IMR-90 (cell line): ENCODE data around the gene CASK. TPM values are rescaled to one million over a fixed set of nuclear protein-coding genes. Genes with fewer than 3 reads are reported as not detected.

ENCODE experiments used
- ATAC-seq: fragments of 200-7000 bp; cut with Tn5 transposase; 2 replicates; pipeline ENCODE4 v1.9.1; 2020; ENCODE audit warnings: low read depth, mild to moderate bottlenecking, moderate library complexity
- BruUV-seq: library from RNA; stranded (reverse); fragments of 400-500 nt; replicated peaks from 2 replicates; lab custom pipeline; 2021; lab: Mats Ljungman, UMichigan
- CTCF ChIA-PET: fragments of 300-600 bp; formaldehyde crosslinking; extraction: SDS; loops from one replicate; lab custom pipeline; 2021; ENCODE audit warnings: antibody characterized with exemption; lab: Yijun Ruan, JAX
- POLR2A ChIA-PET: fragments of 300-600 bp; sonication (Branson Sonifier 250); formaldehyde crosslinking; loops from one replicate; lab custom pipeline; 2022; ENCODE audit warnings: antibody characterized with exemption; ENCODE audit not compliant: unreplicated experiment; lab: Charles Lee
- DNase-seq: peaks from one replicate; pipeline ENCODE4 v3.0.0; 2013
- H2AFZ ChIP-seq: replicated peaks from 2 replicates; pipeline ENCODE3; 2013; ENCODE audit warnings: low read length, mild to moderate bottlenecking; ENCODE audit not compliant: poor library complexity
- H2AK5ac ChIP-seq: 2 replicates; pipeline ENCODE4 v1.6.1; 2013; ENCODE audit warnings: low read depth, low read length, inconsistent platforms
- H2AK9ac ChIP-seq: replicated peaks from 2 replicates; pipeline ENCODE3; 2013; ENCODE audit warnings: mild to moderate bottlenecking, low read depth, low read length, moderate library complexity; ENCODE audit not compliant: poor library complexity
- H2BK120ac ChIP-seq: 2 replicates; pipeline ENCODE4 v1.6.1; 2013; ENCODE audit warnings: low read depth, low read length, inconsistent platforms
- H2BK15ac ChIP-seq: 3 replicates; pipeline ENCODE4 v1.6.1; 2013; ENCODE audit warnings: low read depth, low read length, inconsistent platforms
- H2BK20ac ChIP-seq: 2 replicates; pipeline ENCODE4 v1.6.1; 2013; ENCODE audit warnings: low read depth, mild to moderate bottlenecking, inconsistent platforms, low read length, moderate library complexity
- H2BK5ac ChIP-seq: 2 replicates; pipeline ENCODE4 v1.6.1; 2013; ENCODE audit warnings: mild to moderate bottlenecking, low read depth, low read length, inconsistent platforms; ENCODE audit not compliant: poor library complexity, severe bottlenecking
- H3K14ac ChIP-seq: replicated peaks from 2 replicates; pipeline ENCODE4 v1.6.1; 2013; ENCODE audit warnings: low read depth, low read length, inconsistent platforms
- H3K18ac ChIP-seq: 2 replicates; pipeline ENCODE4 v1.6.1; 2013; ENCODE audit warnings: low read depth, low read length, control low read depth
- H3K23ac ChIP-seq: 2 replicates; pipeline ENCODE4 v1.6.1; 2013; ENCODE audit warnings: low read depth, low read length, inconsistent platforms
- H3K27ac ChIP-seq: 2 replicates; pipeline ENCODE4 v1.5.1; 2013; ENCODE audit warnings: mild to moderate bottlenecking, control low read depth, low read length; ENCODE audit not compliant: insufficient read depth
- H3K27me3 ChIP-seq: 2 replicates; pipeline ENCODE4 v1.6.1; 2013; ENCODE audit warnings: low read length; ENCODE audit not compliant: control insufficient read depth, insufficient read depth
- H3K36me3 ChIP-seq: 2 replicates; pipeline ENCODE4 v1.6.1; 2013; ENCODE audit warnings: low read length, mixed read lengths; ENCODE audit not compliant: control insufficient read depth, insufficient read depth
- H3K4ac ChIP-seq: 2 replicates; pipeline ENCODE4 v1.6.1; 2013; ENCODE audit warnings: low read depth, low read length, inconsistent platforms
- H3K4me1 ChIP-seq: 2 replicates; pipeline ENCODE4 v1.6.1; 2013; ENCODE audit warnings: low read length, mixed read lengths; ENCODE audit not compliant: control insufficient read depth, insufficient read depth
- H3K4me2 ChIP-seq: 2 replicates; pipeline ENCODE4 v1.6.1; 2013; ENCODE audit warnings: low read depth, mild to moderate bottlenecking, control low read depth, low read length, moderate library complexity
- H3K4me3 ChIP-seq: 2 replicates; pipeline ENCODE4 v1.5.1; 2013; ENCODE audit warnings: low read depth, mild to moderate bottlenecking, control low read depth, low read length, moderate library complexity; ENCODE audit not compliant: insufficient read depth
- H3K56ac ChIP-seq: 2 replicates; pipeline ENCODE4 v1.6.1; 2013; ENCODE audit warnings: low read length, inconsistent platforms; ENCODE audit not compliant: insufficient read depth; ENCODE audit errors: extremely low read depth
- H3K79me1 ChIP-seq, 2 experiments: 2 replicates each; pipeline ENCODE4 v1.6.1; 2013; ENCODE audit warnings: low read length in 2 of 2, inconsistent platforms in 1 of 2, low read depth in 1 of 2
- H3K9ac ChIP-seq: 2 replicates; pipeline ENCODE4 v1.6.1; 2013; ENCODE audit warnings: low read depth, low read length, control low read depth
- H3K9me1 ChIP-seq: 2 replicates; pipeline ENCODE4 v1.6.1; 2013; ENCODE audit warnings: low read length, inconsistent platforms; ENCODE audit not compliant: insufficient read depth
- H3K9me3 ChIP-seq: 2 replicates; pipeline ENCODE4 v1.6.1; 2013; ENCODE audit warnings: low read length; ENCODE audit not compliant: control insufficient read depth, insufficient read depth
- H4K20me1 ChIP-seq: 2 replicates; pipeline ENCODE4 v1.6.1; 2013; ENCODE audit warnings: low read length, inconsistent platforms; ENCODE audit not compliant: insufficient read depth
- H4K5ac ChIP-seq: 2 replicates; pipeline ENCODE4 v1.6.1; 2013; ENCODE audit warnings: mild to moderate bottlenecking, low read depth, low read length, control low read depth
- H4K8ac ChIP-seq, 2 experiments: 2 replicates each; pipeline ENCODE4 v1.6.1; 2013; ENCODE audit warnings: low read depth in 2 of 2, low read length in 2 of 2, control low read depth in 1 of 2, inconsistent platforms in 1 of 2
- H4K91ac ChIP-seq: 2 replicates; pipeline ENCODE4 v1.6.1; 2013; ENCODE audit warnings: low read depth, low read length, inconsistent platforms; ENCODE audit not compliant: insufficient read depth
- BHLHE40 ChIP-seq: fragments of 150-350 bp; IDR thresholded peaks from 2 replicates; pipeline ENCODE4 v1.6.1; 2016; ENCODE audit warnings: mild to moderate bottlenecking, low read depth, low read length
- CEBPB ChIP-seq: IDR thresholded peaks from 2 replicates; pipeline ENCODE4 v1.6.1; 2012; ENCODE audit warnings: low read depth, low read length, improper control_type of control experiment
- CHD1 ChIP-seq: IDR thresholded peaks from 2 replicates; pipeline ENCODE4 v1.6.1; 2012; ENCODE audit warnings: low read depth, low read length, improper control_type of control experiment
- FOS ChIP-seq: fragments of 150-350 bp; IDR thresholded peaks from 2 replicates; pipeline ENCODE4 v1.6.1; 2016; ENCODE audit warnings: low read depth, low read length
- MAFK ChIP-seq: IDR thresholded peaks from 2 replicates; pipeline ENCODE4 v1.6.1; 2012; ENCODE audit warnings: low read depth, low read length, improper control_type of control experiment
- MAZ ChIP-seq: IDR thresholded peaks from 2 replicates; pipeline ENCODE4 v1.6.1; 2012; ENCODE audit warnings: low read depth, mild to moderate bottlenecking, low read length, improper control_type of control experiment, moderate library complexity, borderline replicate concordance
- MXI1 ChIP-seq: IDR thresholded peaks from 2 replicates; pipeline ENCODE4 v1.6.1; 2012; ENCODE audit warnings: low read depth, mild to moderate bottlenecking, low read length, moderate library complexity, borderline replicate concordance
- NFE2L2 ChIP-seq: fragments of 150-350 bp; IDR thresholded peaks from 2 replicates; pipeline ENCODE4 v1.6.1; 2016; ENCODE audit warnings: low read depth, mild to moderate bottlenecking, low read length
- POLR2A ChIP-seq: IDR thresholded peaks from 2 replicates; pipeline ENCODE4 v1.6.1; 2012; ENCODE audit warnings: mild to moderate bottlenecking, low read depth, low read length
- RFX5 ChIP-seq: IDR thresholded peaks from 2 replicates; pipeline ENCODE4 v1.8.0; 2012; ENCODE audit warnings: low read depth, mild to moderate bottlenecking, low read length, moderate library complexity
- USF2 ChIP-seq: fragments of 150-350 bp; IDR thresholded peaks from 2 replicates; pipeline ENCODE4 v1.6.1; 2017; ENCODE audit warnings: mild to moderate bottlenecking, antibody characterized with exemption, low read length, low read depth
- WGBS, 2 experiments: methylation state at CpG; one replicate each; pipeline versions ENCODE4 v1.1.5 to v1.1.7; 2013; ENCODE audit warnings: missing lambda C conversion rate in 2 of 2; ENCODE audit not compliant: insufficient read length in 1 of 2; ENCODE audit errors: extremely low coverage in 2 of 2; 5-methylcytosine and 5-hydroxymethylcytosine counted together
- dilution Hi-C: fragments of 300-500 bp; cut with HindIII; formaldehyde crosslinking; loops from one replicate; pipeline ENCODE4 v1.14.3; 2018; ENCODE audit warnings: low sequenced_read_pairs; ENCODE audit not compliant: unreplicated experiment
- in situ Hi-C: fragments of 300-500 bp; cut with MboI; formaldehyde crosslinking; loops from 3 replicates; pipeline ENCODE4 v1.14.3; 2019; ENCODE audit warnings: low sequenced_read_pairs, inconsistent platforms, mixed read lengths
- intact Hi-C: fragments of 100-400 bp; cut with micrococcal nuclease; formaldehyde crosslinking; loops from 2 replicates; pipeline ENCODE4 v1.10.0; 2022
- polyA plus RNA-seq, 3 experiments: library from polyadenylated mRNA; depleted of rRNA; stranded (reverse); fragments of >200 nt; gene quantifications; 2 replicates each; pipeline ENCODE4 v1.2.3, GENCODE V29; 2012; ENCODE audit warnings: low replicate concordance in 1 of 3
- total RNA-seq: library from RNA; depleted of rRNA; stranded (reverse); fragments of >200 nt; gene quantifications from 2 replicates; pipeline ENCODE4 v1.2.3, GENCODE V29; 2012
- TF ChIP-seq, protein P1 (sequence below): conservative IDR thresholded peaks from 2 replicates; pipeline ENCODE4 v1.5.1; 2012; ENCODE audit warnings: mild to moderate bottlenecking, low read depth, low read length, improper control_type of control experiment
- TF ChIP-seq, protein P2 (sequence below): fragments of 150-350 bp; IDR thresholded peaks from 2 replicates; pipeline ENCODE4 v1.6.1; 2016; ENCODE audit warnings: low read depth, mild to moderate bottlenecking, low read length, moderate library complexity, borderline replicate concordance

Gene CASK
- total and polyA plus RNA-seq, 2 of the 4 experiments (the other 2 are of a cell fraction): 9.4 to 17.7 TPM

DNA sequence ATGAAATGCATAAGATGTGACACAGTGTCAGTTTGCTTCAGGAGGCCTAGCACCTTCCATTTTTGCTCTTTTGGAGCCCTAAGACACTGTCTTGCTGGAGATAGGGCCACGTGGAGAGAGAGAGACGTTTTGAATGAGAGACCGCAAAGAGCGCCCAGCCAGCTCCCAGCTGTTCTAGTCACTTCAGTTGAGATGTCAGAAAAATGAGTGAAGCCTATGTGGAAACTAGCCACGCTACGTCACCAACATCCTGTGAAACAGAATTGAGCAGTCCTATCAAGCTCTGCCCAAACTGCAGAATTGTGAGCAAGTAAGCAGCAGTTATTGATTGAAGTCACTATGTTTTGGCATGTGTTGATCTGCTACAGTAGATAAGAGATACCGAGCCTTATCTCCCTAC lies 186.3 kb downstream of the CASK start:
- WGBS, 2 experiments: no CpG with 5 or more reads among the region's 7 CpGs
- Histone ChIP-seq H3K56ac (no peak overlapping the region), H4K5ac (no peak overlapping the region), H2BK20ac (no peak overlapping the region), H3K23ac (no peak overlapping the region), H2AK9ac (no peak overlapping the region), H3K79me1 (no peaks in the 10 kb centered on the region), H3K9me3 (no peaks in the 10 kb centered on the region), H3K4me3 (no peak overlapping the region), H3K14ac (no peak overlapping the region), H3K18ac (no peak overlapping the region), H3K4me1 (no peaks in the 10 kb centered on the region), H4K8ac (no peak overlapping the region), H2AK5ac (no peak overlapping the region), H3K9ac (no peak overlapping the region), H3K4me2 (no peak overlapping the region), H4K91ac (no peak overlapping the region), H2BK15ac (no peak overlapping the region), H4K20me1 (no peaks in the 10 kb centered on the region), H3K36me3 (no peaks in the 10 kb centered on the region), H2AFZ (no peak overlapping the region), H2BK120ac (no peak overlapping the region), H3K9me1 (no peaks in the 10 kb centered on the region), H3K27me3 (no peaks in the 10 kb centered on the region; the same call in 1 of the 2 replicates), H2BK5ac (no peak overlapping the region), H3K4ac (no peak overlapping the region), H3K27ac (no peak overlapping the region)
- no peak for ATAC-seq
- POLR2A ChIA-PET: no interaction called here
- dilution Hi-C loops (no loop called here), intact Hi-C loops (loop anchor here (10.0 kb wide), 2 partner anchors 182 to 462 kb away; no protein-coding TSS in a partner anchor), in situ Hi-C loops (no loop called here)
- CTCF ChIA-PET: no interaction called here
- TF ChIP-seq USF2 (no peak), MAZ (no peak), RFX5 (no peak), FOS (no peak), CEBPB (no peak), NFE2L2 (no peak), MAFK (no peak), BHLHE40 (no peak), POLR2A (no peak), CHD1 (no peak), MXI1 (no peak)
- TF ChIP-seq, protein P1, sequence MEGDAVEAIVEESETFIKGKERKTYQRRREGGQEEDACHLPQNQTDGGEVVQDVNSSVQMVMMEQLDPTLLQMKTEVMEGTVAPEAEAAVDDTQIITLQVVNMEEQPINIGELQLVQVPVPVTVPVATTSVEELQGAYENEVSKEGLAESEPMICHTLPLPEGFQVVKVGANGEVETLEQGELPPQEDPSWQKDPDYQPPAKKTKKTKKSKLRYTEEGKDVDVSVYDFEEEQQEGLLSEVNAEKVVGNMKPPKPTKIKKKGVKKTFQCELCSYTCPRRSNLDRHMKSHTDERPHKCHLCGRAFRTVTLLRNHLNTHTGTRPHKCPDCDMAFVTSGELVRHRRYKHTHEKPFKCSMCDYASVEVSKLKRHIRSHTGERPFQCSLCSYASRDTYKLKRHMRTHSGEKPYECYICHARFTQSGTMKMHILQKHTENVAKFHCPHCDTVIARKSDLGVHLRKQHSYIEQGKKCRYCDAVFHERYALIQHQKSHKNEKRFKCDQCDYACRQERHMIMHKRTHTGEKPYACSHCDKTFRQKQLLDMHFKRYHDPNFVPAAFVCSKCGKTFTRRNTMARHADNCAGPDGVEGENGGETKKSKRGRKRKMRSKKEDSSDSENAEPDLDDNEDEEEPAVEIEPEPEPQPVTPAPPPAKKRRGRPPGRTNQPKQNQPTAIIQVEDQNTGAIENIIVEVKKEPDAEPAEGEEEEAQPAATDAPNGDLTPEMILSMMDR: no peak
- TF ChIP-seq, protein P2, sequence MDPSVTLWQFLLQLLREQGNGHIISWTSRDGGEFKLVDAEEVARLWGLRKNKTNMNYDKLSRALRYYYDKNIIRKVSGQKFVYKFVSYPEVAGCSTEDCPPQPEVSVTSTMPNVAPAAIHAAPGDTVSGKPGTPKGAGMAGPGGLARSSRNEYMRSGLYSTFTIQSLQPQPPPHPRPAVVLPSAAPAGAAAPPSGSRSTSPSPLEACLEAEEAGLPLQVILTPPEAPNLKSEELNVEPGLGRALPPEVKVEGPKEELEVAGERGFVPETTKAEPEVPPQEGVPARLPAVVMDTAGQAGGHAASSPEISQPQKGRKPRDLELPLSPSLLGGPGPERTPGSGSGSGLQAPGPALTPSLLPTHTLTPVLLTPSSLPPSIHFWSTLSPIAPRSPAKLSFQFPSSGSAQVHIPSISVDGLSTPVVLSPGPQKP: no peak
- DNase-seq: no peak
- no TSS peak for BruUV-seq
